CD8-positive, alpha-beta memory T cell (primary cell): Measurements from ENCODE around the gene MYO1C. TPM values are rescaled to one million over a fixed set of nuclear protein-coding genes. Genes with fewer than 3 reads are reported as not detected.

Experiments used
- CTCF ChIA-PET: fragments of 350-600 bp; sonication (Branson Sonifier 250); formaldehyde crosslinking; loops from one replicate; lab custom pipeline; 2021; ENCODE audit warnings: antibody characterized with exemption; lab: Charles Lee
- POLR2A ChIA-PET: fragments of 350-600 bp; sonication (Branson Sonifier 250); formaldehyde crosslinking; loops from one replicate; lab custom pipeline; 2021; ENCODE audit warnings: antibody characterized with exemption; lab: Charles Lee
- DNase-seq, 5 donors: peaks; one replicate each; pipeline versions ENCODE4 v3.0.0 to v3.0.0-alpha.2; 2020 to 2022; ENCODE audit warnings: mixed read lengths in 1 of 5
- H3K27ac ChIP-seq: one replicate; pipeline ENCODE4 v1.7.0; 2013; ENCODE audit warnings: low read depth, mild to moderate bottlenecking, low read length, moderate library complexity
- H3K27me3 ChIP-seq: 2 replicates; pipeline ENCODE4 v1.7.0; 2013; ENCODE audit warnings: low read length, mild to moderate bottlenecking; ENCODE audit not compliant: insufficient read depth, poor library complexity, severe bottlenecking
- H3K36me3 ChIP-seq: 2 replicates; pipeline ENCODE4 v1.7.0; 2013; ENCODE audit warnings: mild to moderate bottlenecking, low read length, moderate library complexity; ENCODE audit not compliant: insufficient read depth
- H3K4me1 ChIP-seq: 2 replicates; pipeline ENCODE4 v1.7.0; 2013; ENCODE audit warnings: mild to moderate bottlenecking, low read length, moderate library complexity; ENCODE audit not compliant: insufficient read depth
- H3K4me3 ChIP-seq: 2 replicates; pipeline ENCODE4 v1.7.0; 2013; ENCODE audit warnings: mild to moderate bottlenecking, low read length
- H3K9me3 ChIP-seq: 2 replicates; pipeline ENCODE4 v1.7.0; 2013; ENCODE audit warnings: mild to moderate bottlenecking, low read length
- H3K27ac Mint-ChIP-seq, 8 donors: one replicate each; pipeline ENCODE4 v1.8.0; 2020 to 2021; ENCODE audit warnings: mixed read lengths in 8 of 8, mild to moderate bottlenecking in 6 of 8, inconsistent platforms in 3 of 8, moderate library complexity in 3 of 8
- H3K27me3 Mint-ChIP-seq, 2 donors: one replicate each; pipeline ENCODE4 v1.8.0; 2020 to 2021; ENCODE audit warnings: mixed read lengths in 2 of 2, mild to moderate bottlenecking in 1 of 2, moderate library complexity in 1 of 2
- H3K36me3 Mint-ChIP-seq, 3 donors: one replicate each; pipeline ENCODE4 v1.8.0; 2020 to 2021; ENCODE audit warnings: mixed read lengths in 3 of 3, inconsistent platforms in 1 of 3, mild to moderate bottlenecking in 1 of 3
- H3K4me1 Mint-ChIP-seq, 3 donors: one replicate each; pipeline ENCODE4 v1.8.0; 2020 to 2021; ENCODE audit warnings: mixed read lengths in 3 of 3, inconsistent platforms in 1 of 3, mild to moderate bottlenecking in 1 of 3
- H3K4me3 Mint-ChIP-seq, 7 donors: one replicate each; pipeline ENCODE4 v1.8.0; 2020 to 2021; ENCODE audit warnings: mixed read lengths in 7 of 7, mild to moderate bottlenecking in 6 of 7, moderate library complexity in 4 of 7, inconsistent platforms in 2 of 7
- H3K9me3 Mint-ChIP-seq, 5 donors: one replicate each; pipeline ENCODE4 v1.8.0; 2020 to 2022; ENCODE audit warnings: mixed read lengths in 5 of 5, mild to moderate bottlenecking in 3 of 5, moderate library complexity in 2 of 5, inconsistent platforms in 1 of 5
- polyA plus RNA-seq: library from polyadenylated mRNA; unstranded; fragments of 300-500 nt; fragmentation: Illumina TruSeq; gene quantifications from one replicate; pipeline ENCODE4 v1.2.3, GENCODE V29; 2021
- total RNA-seq, 2 experiments: library from RNA; stranded (reverse); gene quantifications; one replicate each; pipeline ENCODE4 v1.2.3, GENCODE V29; 2021

Gene MYO1C
- total and polyA plus RNA-seq, 3 experiments from 2014 or later, result 5.7 to 36.9 (median 36.6) TPM

DNA sequence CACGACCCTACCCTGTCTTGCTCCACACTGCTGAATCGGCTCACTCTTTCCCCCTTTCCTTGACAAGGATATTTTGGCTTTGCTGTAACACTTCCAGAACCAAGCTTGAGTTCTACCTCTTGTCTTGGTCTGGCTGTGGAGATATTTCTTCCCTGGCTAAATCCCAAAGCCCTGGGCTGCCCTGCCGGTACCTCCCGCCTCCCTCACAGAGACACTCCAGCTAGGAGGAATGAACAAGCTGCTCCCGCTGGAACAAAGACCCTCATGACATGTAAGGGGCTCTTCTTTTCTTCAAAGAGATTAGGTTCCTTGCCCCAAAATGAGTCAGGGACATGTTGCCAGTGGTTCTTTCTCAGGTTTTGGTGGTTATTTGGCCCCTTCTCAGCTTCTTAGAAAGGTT, 13.1 kb upstream of the MYO1C start:
- Histone ChIP-seq H3K4me1 (no peaks in the 10 kb centered on the region), H3K9me3 (no peaks in the 10 kb centered on the region), H3K27me3 (no peaks in the 10 kb centered on the region), H3K36me3 (peaks cover 20% of the 10 kb centered on the region), H3K4me3 (no peak overlapping the region), H3K27ac (no peak overlapping the region)
- Mint-ChIP-seq H3K27me3 (no peaks in the 10 kb centered on the region), H3K4me1 (peaks cover 4 to 10% (median 9%) of the 10 kb centered on the region in 3 donors), H3K36me3 (peaks cover 0 to 67% (median 8%) of the 10 kb centered on the region in 3 donors), H3K9me3 (no peaks in the 10 kb centered on the region), H3K4me3 (no peak overlapping the region), H3K27ac (peak overlapping the region in 1 of 8 donors; percentile 90)
- no peak for DNase-seq
- ChIA-PET POLR2A (interaction anchor here (1.7 kb wide), 1 partner anchor 12 kb away, joined by 4 read pairs; no protein-coding TSS in a partner anchor), CTCF (interaction anchor here (1.4 to 2.3 kb wide), 3 partner anchors 10 to 140 kb away, joined by 3 to 8 read pairs (median 4); partner anchors contain the start of gene INPP5K)

DNA sequence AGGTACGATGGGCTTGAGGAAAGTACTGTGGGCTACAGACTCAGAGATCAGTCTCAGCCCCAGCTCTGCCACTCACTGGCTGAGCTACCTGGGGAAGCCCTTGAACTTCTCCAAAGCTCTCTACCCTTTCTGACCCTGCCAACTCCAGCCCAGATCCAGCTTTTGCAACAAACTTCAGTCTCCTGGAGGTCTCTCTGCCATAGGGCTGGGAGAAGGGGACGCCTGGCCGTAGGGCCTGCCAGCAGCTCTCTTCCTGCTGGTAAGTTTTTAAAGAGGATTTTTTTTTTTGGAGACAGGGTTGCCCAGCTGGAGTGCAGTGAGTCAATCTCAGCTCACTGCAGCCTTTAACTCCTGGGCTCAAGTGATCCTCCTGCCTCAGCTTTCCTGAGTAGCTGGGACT, 12.4 kb upstream of the MYO1C start:
- H3K4me3 ChIP-seq, result no peak overlapping the region
- peaks cover 0 to 65% (median 8%) of the 10 kb centered on the region in 3 donors for H3K36me3 Mint-ChIP-seq
- H3K4me3 Mint-ChIP-seq, result no peak overlapping the region
- ChIA-PET CTCF (interaction anchor here (1.4 to 2.3 kb wide), 3 partner anchors 11 to 140 kb away, joined by 3 to 8 read pairs (median 4); partner anchors contain the start of gene INPP5K), POLR2A (interaction anchor here (1.7 kb wide), 1 partner anchor 11 kb away, joined by 4 read pairs; no protein-coding TSS in a partner anchor)
- no peaks in the 10 kb centered on the region for H3K27me3 Mint-ChIP-seq
- H3K27me3 ChIP-seq, result no peaks in the 10 kb centered on the region
- H3K27ac Mint-ChIP-seq, result no peak overlapping the region
- no peaks in the 10 kb centered on the region for H3K9me3 ChIP-seq
- no peaks in the 10 kb centered on the region for H3K4me1 ChIP-seq
- no peak for DNase-seq
- H3K9me3 Mint-ChIP-seq, result no peaks in the 10 kb centered on the region
- peaks cover 18% of the 10 kb centered on the region for H3K36me3 ChIP-seq
- no peak overlapping the region for H3K27ac ChIP-seq
- H3K4me1 Mint-ChIP-seq, result peaks cover 4 to 8% (median 8%) of the 10 kb centered on the region in 3 donors

DNA sequence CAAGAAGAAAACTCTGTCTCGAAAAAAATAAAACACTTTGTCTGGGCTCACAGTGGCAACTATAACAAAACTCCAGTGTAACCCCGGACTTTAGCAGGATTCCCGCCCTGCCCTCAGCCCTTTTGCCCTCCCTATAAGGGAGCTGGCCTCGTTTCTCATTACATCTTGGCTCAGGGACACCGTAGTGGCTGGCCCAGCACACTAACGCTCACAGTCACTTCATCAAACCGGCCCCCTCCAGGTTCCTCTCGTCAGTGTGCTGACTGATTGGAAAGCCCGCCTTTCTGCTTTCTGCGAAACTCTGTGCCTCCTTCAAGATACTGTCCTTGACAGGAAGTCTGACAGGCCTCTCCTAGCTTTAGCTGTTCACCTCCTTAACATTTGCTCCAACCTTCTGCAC, 11.2 kb upstream of the MYO1C start:
- Mint-ChIP-seq H3K4me1 (no peaks in the 10 kb centered on the region), H3K27ac (no peak overlapping the region), H3K9me3 (no peaks in the 10 kb centered on the region), H3K4me3 (no peak overlapping the region), H3K36me3 (peaks cover 0 to 64% (median 4%) of the 10 kb centered on the region in 3 donors), H3K27me3 (no peaks in the 10 kb centered on the region)
- peaks cover 10% of the 10 kb centered on the region for H3K36me3 ChIP-seq
- DNase-seq, result no peak
- no peaks in the 10 kb centered on the region for H3K27me3 ChIP-seq
- no peaks in the 10 kb centered on the region for H3K4me1 ChIP-seq
- H3K4me3 ChIP-seq, result no peak overlapping the region
- H3K9me3 ChIP-seq, result no peaks in the 10 kb centered on the region
- ChIA-PET CTCF (interaction anchor here (1.3 to 2.3 kb wide), 2 partner anchors 12 to 138 kb away, joined by 4 to 8 read pairs; partner anchors contain the start of gene INPP5K), POLR2A (no interaction called here)
- H3K27ac ChIP-seq, result no peak overlapping the region

DNA sequence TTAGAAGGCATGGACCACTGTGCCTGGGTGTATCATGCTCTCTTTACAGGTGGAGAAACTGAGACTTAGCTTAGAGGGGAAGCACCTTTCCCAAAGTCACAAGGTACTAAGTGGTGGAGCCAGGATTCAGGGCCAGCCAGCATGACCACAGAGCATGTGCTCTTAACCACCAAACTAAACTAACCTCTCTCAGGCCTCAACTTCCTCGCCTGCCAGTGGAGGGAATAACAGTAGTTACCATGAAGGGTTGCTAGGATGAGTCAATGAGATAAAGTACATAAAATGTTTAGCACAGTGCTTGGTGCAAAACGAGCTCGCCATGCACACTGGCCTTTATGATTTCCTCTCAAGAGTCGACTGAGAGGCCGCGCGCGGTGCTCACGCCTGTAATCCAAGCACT, 6.4 kb upstream of the MYO1C start:
- H3K9me3 ChIP-seq, result no peaks in the 10 kb centered on the region
- peaks cover 14% of the 10 kb centered on the region for H3K36me3 ChIP-seq
- no peaks in the 10 kb centered on the region for H3K27me3 ChIP-seq
- no peaks in the 10 kb centered on the region for H3K4me1 Mint-ChIP-seq
- no peak overlapping the region for H3K4me3 Mint-ChIP-seq
- H3K9me3 Mint-ChIP-seq, result no peaks in the 10 kb centered on the region
- ChIA-PET POLR2A (no interaction called here), CTCF (no interaction called here)
- peaks cover 0 to 55% (median 4%) of the 10 kb centered on the region in 3 donors for H3K36me3 Mint-ChIP-seq
- H3K27me3 Mint-ChIP-seq, result no peaks in the 10 kb centered on the region
- no peak overlapping the region for H3K27ac ChIP-seq
- no peak for DNase-seq
- no peaks in the 10 kb centered on the region for H3K4me1 ChIP-seq
- H3K27ac Mint-ChIP-seq, result peak overlapping the region in 2 of 8 donors; percentile 19 to 89
- no peak overlapping the region for H3K4me3 ChIP-seq

DNA sequence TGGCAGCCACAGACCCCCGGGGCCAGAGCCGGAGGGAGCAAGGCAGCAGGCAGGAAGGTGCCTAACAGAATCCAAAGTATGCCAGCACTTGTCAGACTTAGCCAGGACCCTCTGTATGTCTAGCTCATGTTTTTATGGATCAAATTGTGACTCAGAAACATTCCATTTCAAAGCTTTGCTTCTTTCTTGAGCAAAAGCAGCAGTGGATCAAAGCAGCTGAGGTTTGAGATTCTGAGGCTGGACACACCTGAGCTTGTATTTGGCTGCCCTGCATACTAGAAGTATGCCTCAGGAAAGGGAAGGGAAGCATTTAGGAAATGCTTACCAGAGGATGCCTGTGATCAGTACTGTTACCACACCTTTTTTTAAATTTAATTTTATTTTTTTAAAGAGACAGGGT, 5.7 kb upstream of the MYO1C start:
- Histone ChIP-seq H3K9me3 (no peaks in the 10 kb centered on the region), H3K4me1 (no peaks in the 10 kb centered on the region), H3K27ac (no peak overlapping the region), H3K36me3 (peaks cover 14% of the 10 kb centered on the region), H3K27me3 (no peaks in the 10 kb centered on the region), H3K4me3 (no peak overlapping the region)
- H3K27me3 Mint-ChIP-seq, result no peaks in the 10 kb centered on the region
- CTCF ChIA-PET, result no interaction called here
- peaks cover 0 to 52% (median 4%) of the 10 kb centered on the region in 3 donors for H3K36me3 Mint-ChIP-seq
- DNase-seq, result no peak
- POLR2A ChIA-PET, result no interaction called here
- H3K4me3 Mint-ChIP-seq, result no peak overlapping the region
- H3K27ac Mint-ChIP-seq, result peak overlapping the region in 1 of 8 donors; percentile 87
- H3K9me3 Mint-ChIP-seq, result no peaks in the 10 kb centered on the region
- H3K4me1 Mint-ChIP-seq, result peaks cover 0 to 3% (median 0%) of the 10 kb centered on the region in 3 donors

DNA sequence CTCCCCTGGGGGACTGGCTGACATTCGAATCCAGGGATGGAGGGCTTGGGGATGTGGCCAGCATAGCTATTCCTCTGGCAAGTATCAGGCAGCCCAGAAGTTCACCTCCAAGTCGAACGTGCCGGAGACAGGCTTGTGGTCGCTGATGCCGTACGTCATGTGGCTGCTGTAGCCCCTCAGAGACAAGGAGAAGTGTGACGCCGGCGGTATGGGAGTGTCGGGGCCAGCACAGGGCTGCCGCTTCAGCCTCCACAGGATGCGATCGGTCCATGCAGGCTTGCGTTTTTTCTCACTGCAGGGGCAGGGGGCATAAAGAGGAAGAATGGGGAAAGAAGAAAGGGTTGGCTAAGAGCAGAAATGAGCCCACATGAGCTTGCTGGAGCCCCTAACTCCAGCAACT, 5.3 kb upstream of the MYO1C start:
- Histone ChIP-seq H3K27me3 (no peaks in the 10 kb centered on the region), H3K9me3 (no peaks in the 10 kb centered on the region), H3K27ac (no peak overlapping the region), H3K4me1 (peaks cover 3% of the 10 kb centered on the region), H3K4me3 (no peak overlapping the region), H3K36me3 (peaks cover 14% of the 10 kb centered on the region)
- H3K27me3 Mint-ChIP-seq, result no peaks in the 10 kb centered on the region
- H3K27ac Mint-ChIP-seq, result peak overlapping the region in 1 of 8 donors; percentile 87
- DNase-seq, result no peak
- no peak overlapping the region for H3K4me3 Mint-ChIP-seq
- POLR2A ChIA-PET, result no interaction called here
- CTCF ChIA-PET, result no interaction called here
- peaks cover 0 to 7% (median 0%) of the 10 kb centered on the region in 3 donors for H3K4me1 Mint-ChIP-seq
- H3K36me3 Mint-ChIP-seq, result peaks cover 0 to 52% (median 4%) of the 10 kb centered on the region in 3 donors
- no peaks in the 10 kb centered on the region for H3K9me3 Mint-ChIP-seq

DNA sequence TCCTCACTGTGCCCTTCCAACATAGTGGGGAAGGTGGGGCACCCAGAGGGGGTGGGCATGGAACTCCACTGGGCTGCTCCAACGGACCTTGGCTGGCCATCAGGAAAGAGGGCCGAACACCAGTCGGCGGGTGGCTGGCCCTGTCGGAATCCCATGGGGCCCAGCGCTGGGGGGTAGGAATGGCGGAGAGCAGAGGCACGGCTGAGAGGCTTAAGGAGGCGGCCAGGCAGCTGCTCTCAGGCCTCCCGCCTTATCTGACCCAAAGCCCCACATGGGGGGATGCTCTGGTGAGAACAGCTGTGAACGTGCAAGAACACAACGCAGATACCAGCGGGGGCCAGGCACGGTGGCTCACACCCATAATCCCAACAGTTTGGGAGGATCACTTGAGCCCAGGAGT, 4.4 kb upstream of the MYO1C start:
- Histone ChIP-seq H3K27ac (no peak overlapping the region), H3K36me3 (peaks cover 14% of the 10 kb centered on the region), H3K27me3 (no peaks in the 10 kb centered on the region), H3K4me1 (peaks cover 13% of the 10 kb centered on the region), H3K9me3 (no peaks in the 10 kb centered on the region), H3K4me3 (no peak overlapping the region)
- CTCF ChIA-PET, result no interaction called here
- Mint-ChIP-seq H3K36me3 (peaks cover 0 to 49% (median 4%) of the 10 kb centered on the region in 3 donors), H3K9me3 (no peaks in the 10 kb centered on the region), H3K27ac (peak overlapping the region in 1 of 8 donors; percentile 42), H3K27me3 (no peaks in the 10 kb centered on the region), H3K4me1 (peaks cover 2 to 14% (median 3%) of the 10 kb centered on the region in 3 donors), H3K4me3 (no peak overlapping the region)
- DNase-seq, result no peak
- POLR2A ChIA-PET, result no interaction called here

DNA sequence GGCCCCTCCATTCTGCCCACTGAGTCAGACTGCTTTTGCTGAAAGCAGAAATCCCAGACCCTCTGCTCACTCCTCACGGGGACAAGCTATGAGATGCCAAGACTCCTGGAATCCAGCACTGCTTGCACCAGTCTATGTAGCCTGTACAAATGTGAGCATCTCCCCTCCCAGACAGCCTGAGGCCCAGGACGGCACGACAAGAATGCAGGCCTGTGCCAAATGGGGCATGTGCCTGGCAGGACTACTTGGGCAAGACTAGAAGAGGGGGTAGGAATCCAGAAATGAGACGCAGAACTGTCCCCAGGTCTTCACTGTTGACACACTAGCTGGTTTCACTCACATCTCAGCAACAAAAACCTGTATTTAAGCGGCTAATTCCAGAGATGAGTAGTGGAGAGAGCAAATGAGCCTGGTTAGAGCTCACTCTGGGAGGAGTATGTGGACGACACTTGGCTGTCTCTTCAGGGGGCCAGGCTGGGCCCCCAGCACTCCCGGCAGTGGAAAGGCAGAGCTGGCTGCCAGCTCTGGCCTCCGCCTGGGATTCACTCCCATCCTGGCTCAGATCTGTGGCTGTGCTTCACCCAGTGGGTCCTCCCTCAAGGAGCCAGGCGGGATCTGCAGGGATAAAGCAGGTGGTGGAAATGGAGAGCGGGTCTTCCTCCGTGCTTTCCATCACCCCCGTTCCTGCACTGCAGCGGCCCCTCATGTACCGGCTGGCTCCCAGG, 2.9 kb upstream of the MYO1C start:
- Mint-ChIP-seq H3K9me3 (no peaks in the 10 kb centered on the region), H3K36me3 (peaks cover 0 to 45% (median 4%) of the 10 kb centered on the region in 3 donors), H3K4me1 (peaks cover 6 to 21% (median 8%) of the 10 kb centered on the region in 3 donors), H3K4me3 (peak overlapping the region in 2 of 7 donors; percentile 40 to 48), H3K27ac (no peak overlapping the region), H3K27me3 (no peaks in the 10 kb centered on the region)
- POLR2A ChIA-PET, result no interaction called here
- Histone ChIP-seq H3K4me1 (peaks cover 18% of the 10 kb centered on the region), H3K4me3 (no peak overlapping the region), H3K27ac (no peak overlapping the region), H3K9me3 (no peaks in the 10 kb centered on the region), H3K36me3 (peaks cover 14% of the 10 kb centered on the region), H3K27me3 (no peaks in the 10 kb centered on the region)
- no peak for DNase-seq
- CTCF ChIA-PET, result interaction anchor here (1.4 kb wide), 1 partner anchor 20 kb away, joined by 3 read pairs; no protein-coding TSS in a partner anchor
